MM.1S (cell line): ENCODE measurements around the gene COX20.

Experiments
- DNase-seq: peaks from one replicate; pipeline ENCODE4 v3.0.0-alpha.2; 2015
- H2AFZ ChIP-seq: fragments of 300-600 bp; sonication (generic); 2 replicates; pipeline ENCODE4 v1.6.0; 2016; ENCODE audit warnings: antibody characterized with exemption, low read length
- H3F3A ChIP-seq: fragments of 300-600 bp; sonication (generic); 2 replicates; pipeline ENCODE4 v1.6.1; 2016; ENCODE audit warnings: mild to moderate bottlenecking, antibody characterized with exemption, low read length, moderate library complexity, mixed read lengths; ENCODE audit not compliant: insufficient read depth
- H3K27ac ChIP-seq: fragments of 300-600 bp; sonication (generic); 2 replicates; pipeline ENCODE4 v1.5.1; 2016; ENCODE audit warnings: mild to moderate bottlenecking, low read length
- H3K27me3 ChIP-seq: fragments of 300-600 bp; sonication (generic); replicated peaks from 2 replicates; pipeline ENCODE4 v1.6.0; 2016; ENCODE audit warnings: low read length; ENCODE audit not compliant: insufficient read depth
- H3K36me3 ChIP-seq: fragments of 300-600 bp; sonication (generic); replicated peaks from 2 replicates; pipeline ENCODE4 v1.6.1; 2016; ENCODE audit warnings: mild to moderate bottlenecking, low read length, mixed read lengths; ENCODE audit not compliant: insufficient read depth
- H3K4me1 ChIP-seq: fragments of 300-600 bp; sonication (generic); 2 replicates; pipeline ENCODE4 v1.6.1; 2016; ENCODE audit warnings: low read length, mixed read lengths
- H3K4me2 ChIP-seq: fragments of 300-600 bp; sonication (generic); 2 replicates; pipeline ENCODE4 v1.6.0; 2016; ENCODE audit warnings: low read depth, low read length
- H3K4me3 ChIP-seq: fragments of 300-600 bp; sonication (generic); 2 replicates; pipeline ENCODE4 v1.5.1; 2016; ENCODE audit warnings: low read length, mixed read lengths
- H3K79me2 ChIP-seq: fragments of 300-600 bp; sonication (generic); 2 replicates; pipeline ENCODE4 v1.6.1; 2016; ENCODE audit warnings: mixed run types, low read length, mixed read lengths
- H3K9ac ChIP-seq: fragments of 300-600 bp; sonication (generic); 2 replicates; pipeline ENCODE4 v1.6.1; 2016; ENCODE audit warnings: low read length, mixed read lengths
- H3K9me2 ChIP-seq: fragments of 300-600 bp; sonication (generic); replicated peaks from 2 replicates; pipeline ENCODE4 v1.6.1; 2016; ENCODE audit warnings: mild to moderate bottlenecking, low read length, mixed read lengths; ENCODE audit not compliant: insufficient read depth
- H3K9me3 ChIP-seq: fragments of 300-600 bp; sonication (generic); replicated peaks from 2 replicates; pipeline ENCODE4 v1.6.1; 2016; ENCODE audit warnings: mild to moderate bottlenecking, low read length, mixed read lengths; ENCODE audit not compliant: insufficient read depth
- H4K20me1 ChIP-seq: fragments of 300-600 bp; sonication (generic); 2 replicates; pipeline ENCODE4 v1.6.1; 2016; ENCODE audit warnings: mild to moderate bottlenecking, low read length, moderate library complexity, mixed read lengths; ENCODE audit not compliant: insufficient read depth
- CTCF ChIP-seq: fragments of 300-600 bp; sonication (generic); IDR thresholded peaks from 2 replicates; pipeline ENCODE4 v1.5.1; 2016; ENCODE audit warnings: antibody characterized with exemption, low read length, mixed read lengths
- EZH2 ChIP-seq: fragments of 300-600 bp; sonication (generic); optimal IDR thresholded peaks from 2 replicates; pipeline ENCODE3; 2017; ENCODE audit warnings: low read depth, mild to moderate bottlenecking, antibody characterized with exemption, low read length, mixed read lengths
- EZH2phosphoT487 ChIP-seq: fragments of 300-600 bp; sonication (generic); IDR thresholded peaks from 2 replicates; pipeline ENCODE4 v1.6.1; 2018; ENCODE audit warnings: antibody characterized with exemption, low read length

COX20 gene

GRCh38 chr1:244841273-244841927 is 5.9 kb downstream of the COX20 start:
- H2AFZ ChIP-seq = no peak overlapping the region
- H3K4me1 ChIP-seq = peaks cover 40% of the 10 kb centered on the region
- H3F3A ChIP-seq = peaks cover 90% of the 10 kb centered on the region
- DNase-seq = no peak
- no peak overlapping the region for H3K9ac ChIP-seq
- no peak overlapping the region for H3K4me3 ChIP-seq
- H3K4me2 ChIP-seq = no peak overlapping the region
- peaks cover 38% of the 10 kb centered on the region for H3K36me3 ChIP-seq
- H3K27me3 ChIP-seq = no peaks in the 10 kb centered on the region
- H3K9me2 ChIP-seq = no peaks in the 10 kb centered on the region
- TF ChIP-seq EZH2 = no peak
- no peak for TF ChIP-seq EZH2phosphoT487
- no peak for TF ChIP-seq CTCF
- peaks cover 98% of the 10 kb centered on the region for H3K79me2 ChIP-seq
- H4K20me1 ChIP-seq = peaks cover 23% of the 10 kb centered on the region
- no peak overlapping the region for H3K27ac ChIP-seq
- no peaks in the 10 kb centered on the region for H3K9me3 ChIP-seq

GRCh38 chr1:244843148-244843978 is 7.9 kb downstream of the COX20 start:
- Histone ChIP-seq H3K9ac (no peak overlapping the region), H4K20me1 (peaks cover 28% of the 10 kb centered on the region), H3K36me3 (peaks cover 53% of the 10 kb centered on the region), H3K27me3 (no peaks in the 10 kb centered on the region), H3F3A (peaks cover 91% of the 10 kb centered on the region), H3K4me3 (no peak overlapping the region), H2AFZ (no peak overlapping the region), H3K9me2 (no peaks in the 10 kb centered on the region), H3K4me2 (no peak overlapping the region), H3K79me2 (peaks cover 98% of the 10 kb centered on the region), H3K9me3 (no peaks in the 10 kb centered on the region), H3K27ac (no peak overlapping the region), H3K4me1 (peaks cover 26% of the 10 kb centered on the region)
- TF ChIP-seq CTCF (no peak), EZH2 (no peak), EZH2phosphoT487 (no peak)
- DNase-seq = no peak

- Histone ChIP-seq H3K9me2 (no peaks in the 10 kb centered on the region), H3K27ac (no peak overlapping the region), H2AFZ (no peak overlapping the region), H3K4me1 (peaks cover 24% of the 10 kb centered on the region), H3K4me2 (no peak overlapping the region), H3K36me3 (peaks cover 53% of the 10 kb centered on the region), H3K4me3 (no peak overlapping the region), H3K79me2 (peaks cover 98% of the 10 kb centered on the region), H3K9me3 (no peaks in the 10 kb centered on the region), H3K27me3 (no peaks in the 10 kb centered on the region), H3F3A (peaks cover 93% of the 10 kb centered on the region), H4K20me1 (peaks cover 23% of the 10 kb centered on the region; the same call in 1 of the 2 replicates), H3K9ac (no peak overlapping the region)
- no peak for TF ChIP-seq EZH2phosphoT487
- TF ChIP-seq CTCF = no peak
- no peak for TF ChIP-seq EZH2
- no peak for DNase-seq
Measured at GRCh38 chr1:244844155-244845121, 9.0 kb downstream of the COX20 start.
